A673 (cell line): ENCODE data around the gene UCN. TPM values are rescaled to one million over a fixed set of nuclear protein-coding genes. Genes with fewer than 3 reads are reported as not detected.
"Not testable (repeated sequence)": the region's sequence is repeated elsewhere in the genome, so short reads cannot be mapped to it uniquely, and the experiment has no call there.

Experiments used
- BruUV-seq: library from RNA; stranded (reverse); fragments of 400-500 nt; replicated peaks from 2 replicates; lab custom pipeline; 2021; lab: Mats Ljungman, UMichigan
- CTCF ChIA-PET: fragments of 300-600 bp; sonication (Branson Sonifier 250); formaldehyde crosslinking; loops from one replicate; lab custom pipeline; 2022; ENCODE audit warnings: antibody characterized with exemption; lab: Charles Lee
- POLR2A ChIA-PET: fragments of 300-600 bp; sonication (Branson Sonifier 250); formaldehyde crosslinking; loops from one replicate; lab custom pipeline; 2022; ENCODE audit warnings: antibody characterized with exemption; ENCODE audit not compliant: low non-redundant PET; lab: Charles Lee
- DNase-seq: peaks from one replicate; pipeline ENCODE4 v3.0.0-alpha.2; 2015; ENCODE audit warnings: low spot score
- H3K27ac ChIP-seq: fragments of 200-600 bp; sonication (generic); 2 replicates; pipeline ENCODE4 v1.5.1; 2016; ENCODE audit warnings: mixed run types, low read depth, mild to moderate bottlenecking, mixed read lengths, antibody characterized with exemption, low read length; ENCODE audit not compliant: poor library complexity, severe bottlenecking
- H3K27me3 ChIP-seq: fragments of 200-600 bp; sonication (generic); replicated peaks from 2 replicates; pipeline ENCODE4 v1.6.1; 2017; ENCODE audit warnings: mixed run types, low read depth, mild to moderate bottlenecking, mixed read lengths, antibody characterized with exemption, low read length; ENCODE audit not compliant: insufficient read depth, poor library complexity
- H3K36me3 ChIP-seq: fragments of 200-600 bp; sonication (generic); 2 replicates; pipeline ENCODE4 v1.6.1; 2016; ENCODE audit warnings: mixed run types, mild to moderate bottlenecking, mixed read lengths, antibody characterized with exemption, low read length; ENCODE audit not compliant: insufficient read depth, poor library complexity, severe bottlenecking
- H3K4me1 ChIP-seq: fragments of 200-600 bp; sonication (generic); 2 replicates; pipeline ENCODE4 v1.6.1; 2017; ENCODE audit warnings: mixed run types, mild to moderate bottlenecking, mixed read lengths, antibody characterized with exemption, low read length; ENCODE audit not compliant: insufficient read depth, poor library complexity, severe bottlenecking
- H3K4me3 ChIP-seq: fragments of 200-600 bp; sonication (generic); 2 replicates; pipeline ENCODE4 v1.5.1; 2016; ENCODE audit warnings: low read depth, mixed run types, mild to moderate bottlenecking, mixed read lengths, low read length; ENCODE audit not compliant: poor library complexity, severe bottlenecking
- H3K9me3 ChIP-seq: fragments of 200-600 bp; sonication (generic); 2 replicates; pipeline ENCODE4 v1.6.1; 2016; ENCODE audit warnings: mixed run types, low read depth, mild to moderate bottlenecking, mixed read lengths, antibody characterized with exemption, low read length; ENCODE audit not compliant: poor library complexity, severe bottlenecking
- EZH2 ChIP-seq: fragments of 200-600 bp; sonication (generic); IDR thresholded peaks from 2 replicates; pipeline ENCODE4 v1.6.1; 2017; ENCODE audit warnings: borderline replicate concordance, low read depth, mild to moderate bottlenecking, mixed read lengths, antibody characterized with exemption, low read length; ENCODE audit not compliant: poor library complexity, severe bottlenecking
- intact Hi-C: fragments of 100-400 bp; cut with micrococcal nuclease; formaldehyde crosslinking; loops from one replicate; pipeline ENCODE4 v1.10.0; 2022; ENCODE audit not compliant: unreplicated experiment
- total RNA-seq: library from RNA; stranded (reverse); gene quantifications from 2 replicates; pipeline ENCODE4 v1.2.3, GENCODE V29; 2021
- TF ChIP-seq, protein P1 (sequence below): fragments of 300-800, 200-600 bp; sonication (generic); conservative IDR thresholded peaks from 2 replicates; pipeline ENCODE4 v1.5.1; 2017; ENCODE audit warnings: low read depth, mild to moderate bottlenecking, antibody characterized with exemption, low read length, moderate library complexity, mixed read lengths

The UCN gene
- total RNA-seq, 1 experiment from 2014 or later = 0.64 TPM

DNA sequence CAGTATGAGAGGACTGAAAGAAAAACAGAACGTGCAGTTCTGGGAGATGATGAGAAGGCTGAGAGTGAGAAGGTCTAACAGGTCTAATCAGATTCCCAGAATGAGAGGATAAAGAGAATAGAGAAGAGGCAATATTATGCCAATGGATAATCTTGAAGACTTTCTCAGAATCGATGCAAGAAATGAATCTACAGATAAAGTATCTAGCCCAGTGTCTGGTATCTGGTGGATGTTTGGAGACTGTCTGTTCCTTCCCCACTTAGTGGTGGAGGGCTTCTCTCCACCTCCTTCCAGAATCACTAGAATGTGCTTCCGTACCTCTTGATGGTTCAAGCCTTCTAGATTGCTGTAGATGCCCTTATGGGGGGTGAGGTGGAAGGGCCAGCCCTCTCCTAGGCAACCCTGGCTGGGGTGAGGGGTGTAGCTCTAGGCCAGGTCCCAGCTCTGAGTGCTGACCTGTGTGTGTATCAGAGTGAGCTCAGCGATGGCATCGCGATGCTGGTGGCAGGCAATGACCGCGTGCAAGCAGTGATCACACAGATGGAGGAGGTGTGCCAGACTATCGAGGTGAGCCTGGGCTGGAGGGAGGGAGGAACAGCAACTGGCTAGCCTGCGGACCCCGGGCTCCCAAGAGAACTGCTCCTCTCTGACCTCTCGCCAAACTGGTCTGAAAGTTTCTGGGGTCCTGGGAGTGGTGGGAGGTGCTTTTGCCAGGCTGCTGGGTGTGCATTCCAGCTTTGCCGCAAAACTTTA, 3.6 kb downstream of the UCN start:
- Histone ChIP-seq H3K27me3 (peaks cover 23% of the 10 kb centered on the region), H3K27ac (no peak overlapping the region), H3K9me3 (no peaks in the 10 kb centered on the region), H3K4me1 (peaks cover 15% of the 10 kb centered on the region), H3K4me3 (no peak overlapping the region), H3K36me3 (no peaks in the 10 kb centered on the region)
- ChIA-PET CTCF (no interaction called here), POLR2A (no interaction called here)
- no TSS peak for BruUV-seq
- intact Hi-C loops = loop anchor here (5.0 kb wide), 2 partner anchors 42 to 207 kb away; partner anchors contain the start of gene SLC30A3
- TF ChIP-seq, protein P1, sequence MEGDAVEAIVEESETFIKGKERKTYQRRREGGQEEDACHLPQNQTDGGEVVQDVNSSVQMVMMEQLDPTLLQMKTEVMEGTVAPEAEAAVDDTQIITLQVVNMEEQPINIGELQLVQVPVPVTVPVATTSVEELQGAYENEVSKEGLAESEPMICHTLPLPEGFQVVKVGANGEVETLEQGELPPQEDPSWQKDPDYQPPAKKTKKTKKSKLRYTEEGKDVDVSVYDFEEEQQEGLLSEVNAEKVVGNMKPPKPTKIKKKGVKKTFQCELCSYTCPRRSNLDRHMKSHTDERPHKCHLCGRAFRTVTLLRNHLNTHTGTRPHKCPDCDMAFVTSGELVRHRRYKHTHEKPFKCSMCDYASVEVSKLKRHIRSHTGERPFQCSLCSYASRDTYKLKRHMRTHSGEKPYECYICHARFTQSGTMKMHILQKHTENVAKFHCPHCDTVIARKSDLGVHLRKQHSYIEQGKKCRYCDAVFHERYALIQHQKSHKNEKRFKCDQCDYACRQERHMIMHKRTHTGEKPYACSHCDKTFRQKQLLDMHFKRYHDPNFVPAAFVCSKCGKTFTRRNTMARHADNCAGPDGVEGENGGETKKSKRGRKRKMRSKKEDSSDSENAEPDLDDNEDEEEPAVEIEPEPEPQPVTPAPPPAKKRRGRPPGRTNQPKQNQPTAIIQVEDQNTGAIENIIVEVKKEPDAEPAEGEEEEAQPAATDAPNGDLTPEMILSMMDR = no peak
- TF ChIP-seq EZH2 = no peak
- no peak for DNase-seq

DNA sequence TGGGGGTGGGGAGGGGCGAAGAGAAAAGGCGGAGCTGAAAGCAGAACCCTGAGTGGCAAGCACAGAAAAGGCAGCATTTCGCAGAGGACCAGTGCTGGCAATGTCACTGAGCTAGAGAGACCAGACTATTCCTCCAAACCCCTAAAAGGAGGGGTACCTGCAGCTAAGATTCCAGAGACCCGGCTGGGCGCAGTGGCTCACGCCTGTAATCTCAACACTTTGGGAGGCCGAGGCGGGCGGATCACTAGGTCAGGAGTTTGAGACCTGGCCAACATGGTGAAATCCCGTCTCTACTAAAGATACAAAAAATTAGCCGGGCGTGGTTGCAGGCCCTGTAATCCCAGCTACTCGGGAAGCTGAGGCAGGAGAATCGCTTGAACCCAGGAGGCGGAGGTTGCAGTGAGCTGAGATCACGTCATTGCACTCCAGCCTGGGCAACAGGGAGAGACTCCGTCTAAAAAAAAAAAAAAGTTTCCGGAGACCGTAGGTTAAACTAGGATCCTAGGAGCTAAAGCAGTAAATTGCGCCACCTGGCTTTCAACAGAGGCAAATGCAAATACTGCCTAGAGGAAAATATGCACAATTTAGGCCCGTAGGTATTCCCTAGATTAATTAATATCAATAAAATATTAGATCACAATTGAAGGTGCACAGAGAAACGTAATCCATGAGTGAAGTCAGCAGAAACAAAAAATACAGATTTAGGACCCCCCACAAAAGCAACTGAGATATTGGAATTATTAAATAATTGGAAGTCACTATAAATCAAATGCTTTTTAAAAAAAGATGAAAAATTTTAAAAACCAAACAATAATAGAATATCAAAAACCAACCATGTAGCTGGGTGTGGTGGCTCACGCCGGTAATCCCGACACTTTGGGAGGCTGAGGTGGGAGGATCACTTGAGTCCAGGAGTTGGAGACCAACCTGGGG, 4.9 kb downstream of the UCN start:
- peak overlapping the region; percentile 37 for H3K4me3 ChIP-seq
- ChIA-PET CTCF (interaction anchor here (0.6 to 1.7 kb wide), 15 partner anchors 10 to 457 kb away, joined by 3 to 16 read pairs (median 5); partner anchors contain the start of genes KHK and SLC30A3), POLR2A (interaction anchor here (0.6 kb wide), 2 partner anchors 77 to 216 kb away, joined by 5 read pairs; partner anchors contain the start of gene ZNF513)
- peaks cover 15% of the 10 kb centered on the region for H3K4me1 ChIP-seq
- intact Hi-C loops = loop anchor here (5.0 kb wide), 2 partner anchors 41 to 206 kb away; partner anchors contain the start of gene SLC30A3
- no peaks in the 10 kb centered on the region for H3K36me3 ChIP-seq
- TF ChIP-seq EZH2 = no peak
- TF ChIP-seq, protein P1 = peak; percentile 88
- no peaks in the 10 kb centered on the region for H3K9me3 ChIP-seq
- peak; percentile 85 for DNase-seq
- H3K27ac ChIP-seq = peak overlapping the region; percentile 17
- BruUV-seq = no TSS peak
- peaks cover 22% of the 10 kb centered on the region for H3K27me3 ChIP-seq

DNA sequence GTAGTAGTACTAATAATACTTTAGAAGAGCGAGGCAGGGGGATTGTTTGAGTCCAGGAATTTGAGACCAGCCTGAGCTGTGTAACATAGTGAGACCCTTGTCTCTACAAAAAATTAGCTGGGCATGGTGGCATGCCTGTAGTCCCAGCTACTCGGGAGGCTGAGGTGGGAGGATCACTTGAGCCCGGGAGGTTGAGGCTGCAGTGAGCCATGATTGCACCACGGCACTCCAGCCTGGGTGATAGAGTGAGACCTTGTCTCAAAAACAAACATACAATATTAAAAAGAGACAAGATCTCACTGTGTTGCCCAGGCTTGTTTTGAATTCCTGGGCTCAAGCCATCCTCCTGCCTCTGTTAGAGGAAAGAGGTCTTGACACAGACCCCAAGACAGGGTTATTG, 7.6 kb downstream of the UCN start:
- H3K4me1 ChIP-seq, DNase-seq, POLR2A ChIA-PET, H3K36me3 ChIP-seq, H3K27ac ChIP-seq, H3K4me3 ChIP-seq, H3K9me3 ChIP-seq, BruUV-seq, H3K27me3 ChIP-seq: not testable (repeated sequence)
- CTCF ChIA-PET = interaction anchor here (1.0 kb wide), 1 partner anchor 454 kb away, joined by 3 read pairs; no protein-coding TSS in a partner anchor
- intact Hi-C loops = loop anchor here (5.0 kb wide), 2 partner anchors 38 to 203 kb away; partner anchors contain the start of gene SLC30A3
